Esophagus muscularis mucosa (tissue), 3 donors: ENCODE measurements around the gene YY1.

ENCODE experiments used
- POLR2A ChIP-seq: fragments of 450-650 bp; IDR thresholded peaks from one replicate; pipeline ENCODE4 v1.6.1; 2017; ENCODE audit warnings: antibody characterized with exemption, moderate library complexity, mild to moderate bottlenecking, low read depth
- POLR2AphosphoS5 ChIP-seq, 2 donors: sonication (generic); formaldehyde crosslinking; IDR thresholded peaks; one replicate each; pipeline ENCODE4 v1.6.1; 2017; ENCODE audit warnings: antibody characterized with exemption in 2 of 2
- TF ChIP-seq, protein P1 (sequence below), 3 experiments: fragments of 200-600 bp in 2 of 3; fragments of 450-650 bp in 1 of 3; sonication (generic) in 2 of 3; IDR thresholded peaks; one replicate each; pipeline ENCODE4 v1.5.1; 2017 to 2019; ENCODE audit warnings: antibody characterized with exemption in 3 of 3, mild to moderate bottlenecking in 2 of 3, moderate library complexity in 1 of 3

- TF ChIP-seq POLR2A (no peak), POLR2AphosphoS5 (IDR thresholded peaks at IDR 0.05) (no peak)
- TF ChIP-seq, protein P1, sequence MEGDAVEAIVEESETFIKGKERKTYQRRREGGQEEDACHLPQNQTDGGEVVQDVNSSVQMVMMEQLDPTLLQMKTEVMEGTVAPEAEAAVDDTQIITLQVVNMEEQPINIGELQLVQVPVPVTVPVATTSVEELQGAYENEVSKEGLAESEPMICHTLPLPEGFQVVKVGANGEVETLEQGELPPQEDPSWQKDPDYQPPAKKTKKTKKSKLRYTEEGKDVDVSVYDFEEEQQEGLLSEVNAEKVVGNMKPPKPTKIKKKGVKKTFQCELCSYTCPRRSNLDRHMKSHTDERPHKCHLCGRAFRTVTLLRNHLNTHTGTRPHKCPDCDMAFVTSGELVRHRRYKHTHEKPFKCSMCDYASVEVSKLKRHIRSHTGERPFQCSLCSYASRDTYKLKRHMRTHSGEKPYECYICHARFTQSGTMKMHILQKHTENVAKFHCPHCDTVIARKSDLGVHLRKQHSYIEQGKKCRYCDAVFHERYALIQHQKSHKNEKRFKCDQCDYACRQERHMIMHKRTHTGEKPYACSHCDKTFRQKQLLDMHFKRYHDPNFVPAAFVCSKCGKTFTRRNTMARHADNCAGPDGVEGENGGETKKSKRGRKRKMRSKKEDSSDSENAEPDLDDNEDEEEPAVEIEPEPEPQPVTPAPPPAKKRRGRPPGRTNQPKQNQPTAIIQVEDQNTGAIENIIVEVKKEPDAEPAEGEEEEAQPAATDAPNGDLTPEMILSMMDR (IDR thresholded peaks at IDR 0.05): no peak
Measured at GRCh38 chr14:100193417-100194357, 45.3 kb upstream of the YY1 start.
